ENCODE results near the gene SPG11.

SPG11 gene

DNA sequence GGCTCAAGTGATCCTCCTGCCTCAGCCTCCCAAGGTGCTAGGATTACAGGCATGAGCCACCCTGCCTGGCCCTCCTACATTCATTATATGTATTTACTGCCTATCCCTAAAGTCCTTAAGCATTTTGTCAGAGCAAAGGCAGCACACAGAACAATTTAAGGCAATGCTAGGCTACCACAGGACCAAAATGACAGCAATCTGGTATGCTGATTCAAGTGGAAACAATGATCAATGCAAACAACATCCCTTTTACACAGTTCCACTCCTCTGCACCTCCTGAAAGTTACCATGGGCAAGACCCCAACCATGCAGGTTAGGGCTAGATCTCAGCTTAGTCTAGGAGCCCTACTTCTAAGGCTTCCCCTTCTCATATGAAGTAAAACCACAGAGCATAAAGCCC is 40.3 kb downstream of the SPG11 start:
- no peak for DNase-seq (ENCODE audit: low spot score)

DNA sequence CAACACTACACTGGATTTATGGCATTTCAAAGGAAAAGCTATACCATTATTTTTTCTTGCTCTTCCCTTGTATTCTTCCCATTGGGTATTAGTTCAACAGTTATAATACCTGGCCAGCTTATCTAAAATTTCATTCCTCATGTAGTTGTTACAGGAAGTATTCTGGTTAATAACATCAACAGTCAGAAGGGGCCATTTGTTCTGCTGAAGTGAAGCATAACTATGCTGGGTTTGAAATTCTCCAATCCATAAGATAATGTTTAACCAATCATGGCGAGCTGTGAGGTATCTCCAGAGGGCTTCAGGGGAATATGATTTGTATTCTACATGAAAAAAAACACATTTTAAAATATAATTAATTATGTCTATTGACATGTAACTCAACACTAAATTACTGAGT is 43.4 kb downstream of the SPG11 start:
- DNase-seq (ENCODE audit: low spot score) = no peak

DNA sequence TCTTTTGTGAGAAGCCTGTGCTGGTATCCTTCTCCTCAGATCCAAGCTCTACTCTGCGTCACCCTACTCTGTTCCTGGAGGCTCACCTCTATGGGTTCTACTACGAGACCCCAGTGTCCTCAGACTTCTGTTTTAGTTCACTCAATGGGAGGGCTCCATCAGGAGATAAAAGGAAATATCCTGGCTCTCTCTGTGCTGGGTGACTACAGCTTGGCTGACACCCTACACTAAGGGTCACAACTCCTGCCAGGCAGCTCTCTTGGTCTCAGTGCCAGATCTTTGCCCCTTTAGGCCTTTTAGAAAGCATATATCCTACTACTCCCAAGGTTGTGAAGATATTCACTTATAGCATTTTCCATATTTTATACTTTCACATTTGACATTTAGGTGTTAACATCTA is 46.5 kb downstream of the SPG11 start:
- no peak for DNase-seq (ENCODE audit: low spot score)

DNA sequence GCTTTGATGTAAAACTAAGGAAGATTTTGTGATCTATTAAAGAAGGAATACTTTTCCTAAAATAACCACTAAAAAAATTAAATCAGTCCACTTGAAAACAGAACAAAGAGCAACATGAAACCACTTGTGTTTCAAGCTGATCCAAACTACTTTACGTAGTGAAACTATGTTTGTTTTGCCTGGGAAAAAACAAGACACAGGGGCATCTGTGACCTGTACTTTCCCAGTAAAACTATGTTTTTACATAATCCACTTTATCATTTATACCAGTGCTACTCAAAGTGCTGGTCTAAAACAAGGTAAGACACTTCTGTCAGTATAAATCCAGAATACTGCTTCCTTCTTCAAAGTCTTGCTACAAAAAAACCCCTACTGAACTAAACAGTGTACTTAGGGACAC is 56.7 kb downstream of the SPG11 start:
- DNase-seq (ENCODE audit: low spot score) = no peak

DNA sequence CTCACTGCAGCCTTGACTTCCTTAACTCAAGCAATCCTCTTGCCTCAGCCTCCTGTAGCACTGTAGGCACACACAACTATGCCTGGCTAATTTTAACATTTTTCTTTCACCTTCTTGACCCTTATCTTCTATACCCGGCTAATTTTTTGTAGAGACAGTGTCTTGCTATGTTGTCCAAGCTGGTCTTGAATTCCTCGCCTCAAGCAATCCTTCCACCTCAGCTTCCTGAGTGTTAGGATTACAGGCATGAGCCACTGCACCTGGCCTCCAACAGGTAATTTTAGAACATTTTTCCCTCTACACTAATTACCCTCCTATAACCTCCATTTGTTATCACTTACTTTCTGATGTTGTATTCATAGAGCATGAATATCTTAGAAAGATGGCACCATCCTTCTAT is 60.3 kb downstream of the SPG11 start:
- DNase-seq (ENCODE audit: low spot score) = no peak

DNA sequence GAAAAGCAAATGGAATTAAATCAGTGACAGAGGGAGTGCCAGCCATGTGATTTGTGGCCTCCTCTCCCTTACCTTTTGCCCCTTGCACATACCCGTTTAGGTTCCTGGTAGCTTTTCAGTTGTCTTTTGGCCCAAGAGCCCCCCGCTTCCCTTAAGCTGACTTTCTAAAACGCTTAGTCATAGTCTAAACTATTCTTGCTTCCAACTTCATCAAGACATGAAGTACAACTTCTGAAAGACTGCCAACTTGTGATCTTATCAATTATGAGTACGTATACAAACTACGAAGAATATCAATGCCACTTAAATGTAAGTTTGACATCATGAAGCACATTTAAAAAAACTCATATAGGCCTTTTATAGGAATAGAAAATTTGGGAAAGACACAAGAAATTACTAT is 64.6 kb downstream of the SPG11 start:
- DNase-seq (ENCODE audit: low spot score) = no peak

DNA sequence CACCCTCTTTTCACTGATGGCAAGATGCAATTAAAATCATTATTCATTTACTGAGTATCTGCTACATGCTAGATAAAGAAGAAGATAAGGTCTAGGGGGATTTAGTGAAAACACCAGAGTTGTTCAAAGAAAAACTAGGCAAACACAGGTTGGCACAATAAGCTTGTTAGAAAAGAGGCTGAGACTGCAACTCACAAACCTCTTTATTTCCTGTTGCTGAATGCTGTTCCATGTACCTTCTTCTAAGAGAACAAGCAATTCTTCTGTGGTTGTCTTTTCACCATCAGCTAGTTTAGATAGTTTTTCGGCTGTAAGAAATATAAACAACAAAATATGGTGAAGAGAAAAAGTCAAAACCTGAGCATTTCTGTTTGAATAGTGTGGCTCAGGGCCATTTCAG is 65.4 kb downstream of the SPG11 start:
- no peak for DNase-seq (ENCODE audit: low spot score)

DNA sequence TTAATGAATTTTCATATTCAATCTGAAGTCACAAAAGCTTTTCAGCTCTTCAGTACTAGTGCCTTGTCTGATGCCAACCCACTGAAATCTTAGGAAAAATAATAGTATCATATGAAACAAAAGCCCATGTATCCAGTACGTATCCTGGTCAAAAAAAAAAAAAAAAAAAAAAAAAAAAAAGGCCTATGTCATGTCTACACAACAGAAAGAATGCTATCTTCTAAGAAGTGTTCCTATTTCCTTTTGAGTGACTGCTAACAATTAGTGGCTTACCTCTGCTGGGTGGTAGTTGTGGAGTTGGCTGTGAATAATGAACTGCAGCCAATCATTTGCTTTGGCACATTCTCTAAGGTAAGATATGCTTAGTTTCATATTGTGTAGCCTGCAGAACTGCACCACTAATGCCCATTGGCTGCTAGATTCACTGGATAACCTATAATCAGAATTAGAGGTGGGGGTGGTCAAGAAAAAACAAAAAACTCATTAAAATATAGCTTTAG is 66.9 kb downstream of the SPG11 start:
- no peak for DNase-seq (ENCODE audit: low spot score)

DNA sequence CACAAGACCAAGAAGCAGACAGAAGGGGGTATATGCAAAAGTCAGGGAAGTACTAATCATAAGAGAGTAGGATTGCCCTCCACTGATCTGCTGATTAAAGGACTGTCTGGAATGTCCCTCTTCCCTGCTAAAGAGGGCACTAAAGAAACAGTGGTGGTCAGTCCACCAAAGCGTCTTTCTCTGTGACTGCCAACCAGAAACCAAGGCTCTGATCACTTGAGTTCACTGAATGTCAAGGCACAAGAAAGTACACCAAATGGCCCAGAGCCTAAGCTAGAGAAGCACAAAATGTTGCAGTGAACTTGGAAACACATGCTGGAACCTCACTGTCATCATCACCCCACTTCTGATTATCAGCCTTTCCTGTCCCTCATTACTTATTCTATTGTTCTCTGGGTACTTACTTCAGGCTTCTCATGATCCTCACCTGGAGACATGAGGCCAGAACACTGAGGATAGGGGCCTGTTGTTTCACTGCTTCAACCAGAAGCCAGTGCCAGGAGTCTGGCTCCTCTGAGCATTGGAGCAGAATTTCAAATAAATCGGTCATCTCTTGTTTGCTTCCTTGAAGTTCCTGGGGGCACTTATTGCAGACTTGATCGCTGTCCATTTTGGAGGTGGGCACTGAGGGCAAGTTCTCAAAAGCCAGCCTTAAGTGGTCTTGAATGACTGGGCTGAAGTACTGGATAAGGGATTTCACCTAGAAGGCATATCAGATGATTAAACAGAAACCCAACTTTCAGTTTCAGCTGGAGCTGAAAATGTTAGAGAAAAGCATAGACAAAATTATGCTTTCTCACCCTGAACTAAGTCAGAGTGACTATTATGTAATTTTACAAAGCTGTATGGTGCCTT is 67.6 kb downstream of the SPG11 start:
- DNase-seq (ENCODE audit: low spot score) = no peak

DNA sequence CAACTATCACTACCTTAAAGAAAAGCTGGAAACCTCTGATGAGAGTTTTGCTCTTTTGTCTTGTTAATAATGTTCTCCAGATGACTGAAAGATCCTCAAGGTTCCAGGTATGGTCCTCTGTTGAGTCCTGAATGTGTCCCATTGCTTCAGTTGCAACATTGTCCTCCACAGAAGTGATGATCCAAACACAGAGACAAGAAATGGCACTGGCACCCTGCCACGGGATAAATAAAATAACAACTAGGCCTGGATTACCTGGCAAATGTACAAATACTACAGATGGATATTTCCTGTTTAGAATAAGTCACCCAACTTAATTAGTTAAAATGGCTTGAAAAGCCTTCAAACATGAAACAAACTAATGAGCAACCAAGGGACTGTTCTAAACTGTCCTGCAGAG is 68.2 kb downstream of the SPG11 start:
- no peak for DNase-seq (ENCODE audit: low spot score)

DNA sequence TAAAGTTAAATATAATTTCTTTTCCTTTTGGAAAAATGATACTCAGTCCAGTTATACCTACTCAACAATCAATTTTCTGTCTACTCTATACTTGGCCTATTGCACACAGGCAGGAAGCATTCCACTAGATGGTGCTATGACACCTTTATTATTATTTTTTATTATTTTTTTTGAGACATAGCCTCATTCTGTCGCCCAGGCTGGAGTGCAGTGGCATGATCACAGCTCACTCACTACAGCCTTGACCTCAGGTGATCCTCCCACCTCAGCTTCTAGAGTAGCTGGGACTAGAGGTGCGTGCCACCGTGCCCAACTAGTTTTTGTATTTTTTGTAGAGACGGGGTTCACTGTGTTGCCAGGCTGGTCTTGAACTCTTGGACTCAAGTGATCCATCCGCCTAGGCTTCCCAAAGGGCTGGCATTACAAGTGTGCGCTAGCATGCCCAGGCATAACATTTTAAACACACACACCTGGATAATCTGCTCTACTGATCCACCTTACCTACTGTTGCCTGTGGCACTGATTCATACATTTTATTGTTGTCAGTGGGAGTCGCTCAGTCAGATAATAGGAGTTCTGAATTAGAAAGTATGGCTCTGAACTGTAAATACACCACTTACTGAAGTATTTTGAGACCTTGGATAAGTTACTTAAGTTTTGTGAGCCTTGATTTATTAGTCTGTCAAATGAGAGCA is 70.3 kb downstream of the SPG11 start:
- no peak for DNase-seq (ENCODE audit: low spot score)

DNA sequence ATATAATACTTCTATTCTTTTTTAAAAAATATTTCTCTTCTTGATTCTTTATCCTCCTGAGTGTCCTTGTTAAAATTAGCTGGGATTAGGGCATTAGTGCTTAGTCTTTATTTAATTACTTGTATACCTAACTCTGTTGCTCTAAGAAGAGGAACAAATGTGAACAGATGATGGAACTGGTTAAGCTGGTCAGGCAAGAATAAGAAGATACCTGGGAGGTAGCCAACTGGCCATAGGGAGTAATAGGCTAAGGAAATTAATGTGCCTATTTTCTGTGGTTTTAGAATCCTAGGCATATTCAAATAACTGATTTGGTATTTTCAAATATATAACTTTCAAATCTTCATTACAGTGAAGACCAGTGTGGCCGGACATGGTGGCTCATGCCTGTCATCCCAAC is 72.1 kb downstream of the SPG11 start:
- DNase-seq (ENCODE audit: low spot score) = no peak

DNA sequence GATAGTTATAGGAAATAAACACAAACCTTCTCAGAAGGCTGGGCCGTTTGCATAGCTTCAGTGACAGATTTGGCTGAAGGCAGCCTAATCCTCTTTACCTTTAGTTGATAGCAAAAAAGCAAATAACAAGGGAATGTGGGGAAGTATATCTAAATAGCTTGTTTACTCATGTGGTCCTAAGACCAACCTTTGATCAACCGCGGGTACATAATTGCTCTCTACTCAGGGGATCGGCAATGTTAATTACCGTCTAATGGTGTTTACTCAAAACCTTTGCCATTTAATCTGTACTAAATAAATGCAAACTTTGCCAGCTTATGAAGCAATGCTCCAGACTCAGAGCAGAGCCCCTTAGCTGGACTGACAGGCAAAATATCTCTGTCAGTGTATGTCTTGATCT is 74.9 kb downstream of the SPG11 start:
- no peak for DNase-seq (ENCODE audit: low spot score)

DNA sequence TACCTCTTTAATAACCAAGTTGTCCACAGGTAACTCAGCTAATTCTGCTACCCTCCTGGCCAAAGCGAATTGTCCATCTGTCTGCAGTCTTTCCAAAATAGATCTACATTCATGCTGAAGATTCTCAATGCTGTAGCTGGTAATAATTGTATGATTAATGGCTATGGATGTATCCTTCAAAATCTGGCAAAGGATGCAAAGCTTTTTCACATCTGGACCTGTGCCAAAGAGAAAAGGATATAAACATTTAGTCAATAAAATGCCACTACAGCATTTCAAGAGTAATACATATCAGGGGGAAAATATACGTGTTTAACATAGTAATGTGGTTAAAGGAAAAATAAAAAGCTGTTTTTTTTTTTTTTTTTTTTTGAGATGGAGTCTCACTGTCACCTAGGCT is 77.8 kb downstream of the SPG11 start:
- DNase-seq (ENCODE audit: low spot score) = no peak

DNA sequence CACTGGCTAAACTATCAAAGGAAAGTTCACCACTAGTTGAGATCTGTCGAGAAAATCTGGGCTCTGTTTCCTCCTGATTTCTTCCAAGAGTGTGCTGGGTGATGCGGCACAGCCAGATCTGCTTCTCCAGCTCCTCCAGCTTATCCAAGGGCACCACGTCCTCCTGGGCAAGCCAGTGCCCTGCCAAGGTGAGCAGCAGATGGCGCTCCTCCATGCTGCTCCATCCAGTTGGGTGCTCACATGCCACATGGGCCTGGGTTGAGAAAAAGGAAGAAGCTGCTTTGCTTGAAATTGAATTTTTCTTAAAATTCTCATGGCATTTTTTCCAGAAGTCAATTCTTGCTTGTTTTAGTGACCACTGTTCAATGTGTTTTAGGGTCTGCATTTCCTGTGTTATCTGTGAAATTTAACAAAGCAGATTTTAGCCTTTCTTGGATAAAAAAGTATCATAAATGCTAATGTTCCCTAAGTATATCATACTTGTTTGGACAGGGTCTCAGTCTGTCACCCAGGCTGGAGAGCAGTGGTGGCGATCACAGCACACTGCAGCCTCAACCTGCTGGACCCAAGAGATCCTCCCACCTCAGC is 79.2 kb downstream of the SPG11 start:
- peak; percentile 15 for DNase-seq (ENCODE audit: low spot score)

DNA sequence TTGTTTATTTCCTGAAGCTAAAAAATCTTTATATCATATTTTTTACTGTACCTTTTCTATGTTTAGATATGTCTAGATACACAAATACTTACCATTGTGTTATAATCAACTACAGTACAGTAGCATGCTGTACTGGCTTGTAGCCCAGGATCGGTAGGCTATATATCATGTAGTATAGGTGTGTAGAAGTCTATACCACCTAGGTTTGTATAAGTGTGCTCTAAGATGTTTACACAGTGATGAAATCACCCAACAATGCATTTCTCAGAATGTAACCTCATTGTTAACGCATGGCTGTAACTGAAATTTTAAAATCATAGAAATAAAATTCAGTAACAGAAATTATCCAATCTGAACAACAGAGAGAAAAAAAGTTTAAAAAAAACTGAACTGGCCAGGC is 83.4 kb downstream of the SPG11 start:
- no peak for DNase-seq (ENCODE audit: low spot score)

DNA sequence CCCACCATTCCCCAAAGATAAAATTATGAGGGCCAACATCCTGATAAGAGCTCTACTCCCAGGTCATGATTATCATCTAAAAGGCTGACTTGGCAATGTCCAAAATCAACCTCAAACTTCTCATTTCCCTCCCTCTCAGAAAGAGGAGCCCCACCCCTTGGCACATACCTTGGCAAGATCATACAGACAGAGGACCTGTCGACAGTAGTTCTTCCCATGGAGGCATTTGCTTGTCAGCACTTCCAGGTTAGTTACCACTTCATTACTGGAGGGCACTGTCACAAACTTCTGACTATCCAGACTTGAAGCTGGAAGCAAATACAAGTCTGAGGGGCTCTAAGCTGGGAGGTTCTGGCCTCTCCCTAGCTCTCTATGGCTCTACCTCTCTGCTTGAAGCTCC is 88.7 kb downstream of the SPG11 start:
- DNase-seq (ENCODE audit: low spot score) = no peak

DNA sequence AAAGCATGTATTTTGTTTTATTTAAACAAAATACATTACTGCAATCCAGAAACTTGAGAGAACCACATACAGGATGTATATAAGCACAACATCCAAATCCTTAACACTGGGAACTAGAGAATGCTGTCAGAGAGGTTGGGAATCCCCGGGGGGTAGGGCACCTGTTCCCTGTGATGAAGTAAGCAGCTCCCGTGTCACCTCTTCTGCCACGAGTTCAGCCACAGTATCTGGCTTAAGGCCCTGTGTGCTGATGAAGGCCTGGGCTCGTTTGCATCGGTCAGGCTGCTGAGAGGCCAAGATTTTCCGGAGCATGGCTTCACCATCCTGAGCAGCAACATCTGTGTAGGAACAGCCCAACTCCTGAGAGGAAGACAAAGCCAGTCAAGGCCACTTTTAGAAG is 90.1 kb downstream of the SPG11 start:
- no peak for DNase-seq (ENCODE audit: low spot score)

DNA sequence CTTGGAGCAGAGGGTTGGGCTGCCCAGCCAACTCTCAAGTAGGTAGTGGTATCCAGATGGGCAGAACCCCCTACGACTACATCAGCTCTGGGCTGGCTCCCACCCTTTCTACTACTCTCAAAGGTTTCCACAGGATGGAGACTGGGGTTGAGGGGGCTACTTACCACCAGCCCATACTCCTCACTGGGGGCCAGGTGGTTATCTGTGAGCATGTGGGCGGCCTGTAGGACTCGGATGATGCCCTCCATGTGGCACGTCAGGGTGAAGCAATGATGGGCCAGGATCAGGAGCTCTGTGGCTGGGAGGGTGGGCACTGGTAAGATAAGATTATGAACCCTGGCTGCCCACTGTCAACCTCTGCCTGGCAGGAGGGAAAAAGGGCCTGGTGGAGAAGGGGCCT is 93.1 kb downstream of the SPG11 start:
- DNase-seq (ENCODE audit: low spot score) = no peak

DNA sequence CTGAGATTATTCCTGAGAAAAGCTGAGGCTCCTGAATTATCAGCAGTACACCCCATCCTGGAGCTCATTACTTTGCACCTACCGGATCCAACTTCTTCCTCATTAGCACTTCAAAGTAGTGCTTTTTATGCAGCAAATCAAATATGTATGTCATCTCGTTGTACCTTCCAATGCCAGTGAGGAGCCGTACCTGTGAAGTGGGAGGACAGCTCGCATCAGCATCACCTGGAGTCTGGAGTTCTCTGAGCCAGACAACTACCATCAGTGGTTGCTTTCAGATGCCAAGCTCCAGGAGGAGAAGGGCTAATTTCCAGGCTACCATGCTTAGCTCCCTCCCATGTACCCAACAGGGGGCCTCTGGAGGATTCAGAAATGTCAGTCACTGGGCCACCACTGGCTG is 94.1 kb downstream of the SPG11 start:
- DNase-seq (ENCODE audit: low spot score) = no peak

DNA sequence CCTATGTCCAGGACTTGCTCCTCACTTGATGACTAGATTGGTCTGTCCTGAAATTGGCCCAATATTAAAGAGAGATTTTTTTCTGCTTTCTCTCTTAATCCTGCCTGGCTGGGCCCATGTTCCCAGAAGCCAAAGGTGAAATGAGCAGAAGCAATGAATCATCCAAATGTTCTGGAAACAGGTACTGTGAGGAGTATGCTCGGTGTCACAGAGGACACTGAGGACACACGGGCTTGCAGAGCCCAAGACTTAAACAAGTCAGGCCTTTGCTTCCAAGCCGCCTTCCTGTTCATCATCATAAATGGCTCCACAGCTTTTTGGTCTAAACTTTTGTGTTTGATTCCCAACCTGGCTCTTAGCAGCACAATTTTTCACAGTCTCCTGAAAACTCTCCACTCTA is 95.1 kb downstream of the SPG11 start:
- DNase-seq (ENCODE audit: low spot score) = no peak

DNA sequence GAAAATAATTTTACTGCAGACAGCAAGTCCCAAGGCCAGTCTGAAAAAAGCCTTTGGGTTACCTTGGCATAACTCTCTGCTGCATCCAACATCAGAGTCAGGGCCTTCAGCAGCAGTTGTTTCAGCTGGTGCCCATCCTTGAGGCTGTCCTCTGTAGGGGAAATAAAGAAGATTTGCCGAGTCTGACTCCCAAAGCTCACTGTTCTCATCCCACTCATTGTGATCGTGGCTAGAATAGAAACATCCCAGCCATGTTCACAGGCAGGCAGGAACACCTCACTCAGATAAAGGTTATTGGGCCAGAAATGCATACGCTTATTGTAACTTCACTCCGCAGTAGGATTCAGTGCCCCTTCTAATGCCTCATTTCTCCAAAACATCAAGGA is 97.3 kb downstream of the SPG11 start:
- no peak for DNase-seq (ENCODE audit: low spot score)
